NCI-H2196 treated with DMSO at 0.1 percent for 48 hours (cell line): ENCODE data around the gene SRSF12.
"Not testable (repeated sequence)": the region's sequence is repeated elsewhere in the genome, so short reads cannot be mapped to it uniquely, and the experiment has no call there.

Experiments
- DNase-seq: peaks from one replicate; lab custom pipeline; 2025; ENCODE audit not compliant: unreplicated experiment; lab: John Stamatoyannopoulos, UW

The SRSF12 gene

DNA sequence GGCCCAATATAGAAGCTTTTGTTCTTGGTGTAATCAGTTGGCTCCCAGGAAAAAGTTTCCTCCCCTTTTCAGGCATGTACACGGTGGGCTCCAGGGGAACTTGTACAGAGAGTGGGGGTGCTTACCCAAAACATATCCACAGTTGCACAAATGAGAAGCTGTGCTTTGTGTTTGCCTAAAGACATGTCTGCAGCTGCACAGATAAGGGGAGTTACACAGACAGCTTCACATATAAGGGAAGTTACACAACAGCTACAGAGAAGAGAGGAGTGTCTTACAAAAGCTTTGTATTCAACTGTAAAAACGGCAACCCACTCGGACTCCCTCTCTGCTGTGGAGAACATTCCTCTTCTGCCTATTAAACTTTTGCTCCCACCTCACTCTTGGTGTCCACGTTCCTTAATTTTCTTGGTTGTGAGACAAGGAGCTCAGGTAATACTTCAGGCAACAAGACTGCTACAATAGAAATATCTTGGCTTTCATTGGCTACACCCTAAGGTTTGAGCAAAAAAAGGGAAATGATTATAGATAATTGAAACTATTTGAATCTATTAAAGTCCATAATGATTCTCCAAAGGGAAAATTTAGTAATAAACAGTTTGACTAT lies 44.8 kb downstream of the SRSF12 start:
- DNase-seq: no peak

- DNase-seq: no peak
Measured at GRCh38 chr6:89071036-89071435, 46.8 kb downstream of the SRSF12 start.

DNA sequence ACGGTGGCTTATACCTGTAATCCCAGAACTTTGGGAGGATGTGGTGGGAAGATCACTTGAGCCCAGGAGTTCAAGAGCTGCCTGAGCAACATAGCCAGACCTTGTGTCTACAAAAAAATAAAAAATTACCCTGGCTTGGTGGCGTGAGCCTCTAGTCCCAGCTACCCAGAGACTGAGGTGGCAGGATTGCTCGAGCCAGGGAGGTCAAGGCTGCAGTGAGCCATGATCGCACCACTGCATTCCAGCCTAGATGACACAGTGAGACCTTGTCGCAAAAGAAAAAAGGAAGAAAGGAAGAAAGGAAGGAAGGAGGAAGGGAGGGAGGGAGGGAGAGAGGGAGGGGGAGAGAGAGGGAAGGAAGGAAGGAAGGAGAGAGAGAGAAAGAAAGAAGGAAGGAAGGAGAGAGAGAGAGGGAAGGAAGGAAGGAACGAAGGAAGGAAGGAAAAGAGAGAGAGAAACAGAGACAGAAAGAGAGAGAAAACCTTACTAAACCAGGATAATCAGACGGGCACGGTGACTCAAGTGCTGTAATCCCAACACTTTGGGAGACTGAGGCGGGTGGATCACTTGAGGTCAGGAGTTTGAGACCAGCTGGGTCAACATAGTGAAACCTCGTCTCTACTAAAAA lies 48.2 kb downstream of the SRSF12 start:
- DNase-seq: no peak

DNA sequence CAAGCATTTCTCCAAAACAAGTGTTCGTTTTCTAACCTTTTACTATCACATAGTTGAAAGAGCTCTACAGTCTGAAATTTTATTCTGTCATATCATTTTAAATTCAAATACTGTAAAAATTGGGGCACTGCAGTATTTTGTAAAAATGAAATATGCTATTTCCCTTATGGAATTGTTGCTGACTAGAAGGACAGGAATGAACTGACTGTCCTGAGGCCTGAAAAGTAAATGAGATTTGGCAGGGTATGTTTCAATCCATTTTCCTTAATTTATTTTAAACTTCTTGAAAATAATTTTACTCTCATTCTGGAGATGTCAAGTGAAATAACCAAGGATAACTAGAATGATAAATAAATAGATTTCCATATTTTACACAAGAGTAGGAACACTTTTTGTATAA lies 49.2 kb downstream of the SRSF12 start:
- no peak for DNase-seq

GRCh38 chr6:89067796-89068195 lies 50.1 kb downstream of the SRSF12 start:
- no peak for DNase-seq

DNA sequence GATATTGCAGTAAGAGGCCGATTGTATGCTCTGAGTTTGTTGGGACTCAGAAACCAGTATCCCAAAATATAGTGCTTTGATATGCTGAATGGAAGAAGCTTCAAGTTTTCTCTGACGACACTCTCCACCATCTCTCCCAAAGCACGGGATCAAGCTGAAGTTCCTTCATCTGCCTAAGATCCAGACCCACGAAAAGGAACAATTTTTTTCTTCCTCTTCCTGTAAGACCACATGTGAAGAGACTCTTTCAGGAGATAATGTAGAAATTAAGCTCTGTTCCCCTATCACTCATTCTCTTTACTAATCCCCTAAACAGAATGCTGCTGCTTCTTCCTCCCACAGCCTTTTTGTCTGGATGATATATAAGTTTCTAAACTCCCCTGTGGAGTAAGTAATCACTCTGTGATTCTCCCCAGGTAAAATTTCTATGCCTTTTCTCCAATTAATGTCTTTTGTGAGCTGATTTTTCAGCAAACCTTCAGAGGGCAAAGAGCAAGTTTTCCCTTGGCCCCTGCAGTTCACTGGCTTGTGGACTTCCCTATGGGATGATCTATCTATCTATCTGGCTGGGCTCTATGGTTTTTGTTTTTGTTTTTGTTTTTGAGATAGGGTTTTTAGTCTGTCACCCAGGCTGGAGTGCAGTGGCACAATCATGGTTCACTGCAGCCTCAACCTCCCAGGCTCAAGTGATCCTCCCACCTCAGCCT lies 50.8 kb downstream of the SRSF12 start:
- DNase-seq: no peak

DNA sequence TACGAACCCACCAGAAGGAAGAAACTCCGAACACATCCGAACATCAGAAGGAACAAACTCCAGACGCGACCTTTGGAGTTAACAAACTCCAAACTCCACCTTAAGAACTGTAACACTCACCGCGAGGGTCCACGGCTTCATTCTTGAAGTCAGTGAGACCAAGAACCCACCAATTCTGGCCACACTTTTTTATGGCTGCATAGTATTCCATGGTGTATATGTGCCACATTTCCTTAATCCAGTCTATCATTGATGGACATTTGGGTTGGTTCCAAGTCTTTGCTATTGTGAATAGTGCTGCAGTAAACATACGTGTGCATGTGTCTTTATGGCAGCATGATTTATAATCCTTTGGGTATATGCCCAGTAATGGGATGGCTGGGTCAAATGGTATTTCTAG lies 51.8 kb downstream of the SRSF12 start:
- DNase-seq: not testable (repeated sequence)

DNA sequence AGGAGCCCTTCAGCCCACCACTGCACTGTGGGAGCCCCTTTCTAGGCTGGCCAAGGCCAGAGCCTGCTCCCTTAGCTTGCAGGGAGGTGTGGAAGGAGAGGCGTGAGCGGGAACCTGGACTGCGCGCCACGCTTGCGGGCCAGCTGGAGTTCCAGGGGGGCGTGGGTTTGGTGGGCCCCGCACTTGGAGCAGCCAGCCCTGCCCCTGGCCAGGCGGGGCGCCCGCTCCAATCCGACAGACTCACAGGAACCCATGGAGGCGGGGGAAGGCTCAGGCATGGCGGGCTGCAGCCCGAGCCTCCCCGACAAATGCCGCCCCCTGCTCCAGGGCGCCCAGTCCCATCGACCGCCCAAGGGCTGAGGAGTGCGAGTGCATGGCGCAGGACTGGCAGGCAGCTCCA lies 52.9 kb downstream of the SRSF12 start:
- not testable (repeated sequence) for DNase-seq

DNA sequence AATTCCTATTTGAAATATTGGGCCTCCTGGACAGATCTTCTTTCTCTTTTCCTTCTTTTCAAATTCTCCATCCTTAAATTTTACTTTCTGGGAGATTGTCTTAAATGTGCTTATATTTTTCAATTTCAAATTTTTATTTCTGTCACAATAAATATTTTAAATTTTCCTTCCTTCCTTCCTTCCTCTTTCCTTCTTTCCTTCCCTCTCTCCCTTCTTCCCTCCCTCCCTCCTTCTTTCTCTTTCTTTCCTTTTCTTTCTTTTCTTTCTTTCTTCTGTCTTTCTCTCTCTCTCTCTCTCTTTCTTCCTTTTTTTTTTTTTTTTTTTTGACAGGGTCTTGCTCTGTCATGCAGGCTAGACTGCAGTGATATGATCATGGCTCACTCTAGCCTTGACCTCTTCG lies 54.0 kb downstream of the SRSF12 start:
- DNase-seq: no peak

DNA sequence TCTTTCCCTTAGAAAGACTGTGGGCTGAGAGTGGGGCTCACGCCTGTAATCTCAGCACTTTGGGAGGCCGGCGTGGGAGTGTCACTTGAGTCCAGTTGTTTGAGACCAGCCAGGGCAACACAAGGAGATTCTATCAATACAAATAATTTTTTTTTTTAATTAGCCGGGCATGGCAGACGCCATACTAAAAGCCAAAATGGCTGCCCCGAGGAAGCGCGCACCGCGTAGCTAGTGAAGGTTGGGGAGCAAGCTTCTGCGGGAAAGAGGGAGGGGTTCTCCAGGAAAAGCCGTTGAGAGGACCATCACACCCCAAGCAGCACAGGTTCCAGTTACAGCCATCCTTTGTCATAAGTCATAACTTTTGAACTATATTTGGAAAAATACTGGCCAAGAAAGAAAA lies 58.6 kb downstream of the SRSF12 start:
- DNase-seq: no peak

DNA sequence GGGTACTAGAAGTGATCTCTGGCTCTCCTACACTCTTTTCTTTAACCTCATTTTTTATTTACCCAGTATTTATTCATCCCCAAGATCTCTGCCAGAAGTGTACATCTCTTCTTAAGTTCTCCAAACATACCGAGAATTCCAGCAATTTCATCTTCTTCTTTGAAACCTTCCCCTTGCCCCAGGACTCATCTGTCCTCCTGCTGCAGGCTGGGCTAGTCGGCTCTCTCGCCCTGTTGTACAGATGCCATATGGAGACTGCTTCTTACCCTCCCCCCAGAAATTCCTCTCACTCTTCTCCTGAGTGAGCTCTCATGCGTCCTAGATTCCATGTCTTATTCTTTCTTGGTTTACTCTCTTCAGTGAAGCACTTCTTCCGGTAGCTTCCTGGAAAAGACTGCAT lies 59.2 kb downstream of the SRSF12 start:
- no peak for DNase-seq

DNA sequence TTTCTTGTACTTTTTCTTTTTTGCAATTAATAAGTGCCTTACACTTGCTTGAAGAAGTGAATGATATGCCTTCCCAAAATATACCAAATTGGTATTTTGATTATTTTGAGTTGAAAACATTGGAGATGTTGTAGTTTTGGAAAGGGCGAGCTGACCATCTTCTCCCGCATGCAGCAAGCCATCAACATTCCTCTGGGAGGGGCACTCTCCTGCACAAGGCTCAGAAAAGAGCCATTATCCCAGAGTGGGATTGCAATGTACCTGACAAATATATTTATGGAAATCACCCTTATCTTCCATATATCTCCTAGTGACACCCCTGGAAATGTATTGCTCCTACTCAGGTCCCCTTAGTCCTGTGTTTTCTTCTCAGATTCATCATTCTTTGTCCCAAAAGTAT lies 60.1 kb downstream of the SRSF12 start:
- DNase-seq: no peak

DNA sequence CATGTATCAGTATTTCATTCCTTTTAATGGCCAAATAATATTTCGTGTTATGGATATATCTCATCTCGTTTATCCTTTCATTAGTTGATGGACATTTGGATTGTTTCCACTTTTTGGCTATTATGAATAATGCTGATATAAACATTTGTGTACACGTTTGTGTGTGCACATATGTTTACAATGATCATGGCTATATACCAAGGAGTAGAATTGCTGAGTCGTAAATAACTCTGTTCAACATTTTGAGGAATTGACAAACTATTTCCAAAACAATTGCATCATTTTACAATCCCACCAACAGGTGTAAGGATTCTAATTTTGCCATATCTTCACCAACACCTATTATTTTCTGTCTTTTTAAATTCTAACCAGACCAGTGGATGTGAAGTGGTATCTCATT lies 63.7 kb downstream of the SRSF12 start:
- DNase-seq: no peak

GRCh38 chr6:89051676-89052075 lies 66.2 kb downstream of the SRSF12 start:
- DNase-seq: no peak

DNA sequence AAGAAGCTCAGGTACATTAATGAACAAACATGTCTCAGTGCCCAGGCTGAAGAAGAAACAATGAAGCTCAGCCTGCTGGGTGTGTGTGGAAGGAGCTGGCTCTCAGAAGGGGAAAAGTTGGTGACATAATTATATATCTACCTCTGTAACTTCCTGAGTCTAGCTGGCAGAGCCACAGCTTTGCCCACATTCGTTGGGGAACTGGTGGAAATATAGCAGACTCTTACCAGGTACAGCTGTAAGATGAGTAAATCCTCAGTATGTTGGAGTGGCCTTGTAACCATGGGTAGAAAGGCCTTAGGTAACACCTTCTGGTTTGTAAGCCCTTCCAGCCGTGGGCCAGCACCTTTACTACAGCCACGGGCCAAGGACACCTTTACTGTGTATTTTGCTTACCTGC lies 67.2 kb downstream of the SRSF12 start:
- no peak for DNase-seq

DNA sequence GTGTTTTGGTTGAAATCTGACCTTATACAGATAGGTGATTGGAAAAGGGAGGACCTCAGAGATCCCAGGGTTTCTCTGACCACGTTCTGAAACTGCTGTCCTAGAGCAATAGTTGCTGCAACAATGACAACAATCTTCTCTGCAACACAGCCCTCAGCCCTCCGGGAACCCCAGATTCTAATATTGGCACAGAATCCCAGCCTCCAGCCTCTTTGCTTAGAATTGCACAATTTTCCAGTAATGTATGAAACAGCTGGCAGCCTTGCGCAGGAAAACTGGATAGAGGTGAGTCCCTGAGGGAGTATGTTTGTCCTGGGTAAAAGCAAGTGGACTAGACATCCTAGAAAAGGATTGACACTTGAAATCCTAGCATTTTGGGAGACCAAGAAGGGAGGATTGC lies 67.7 kb downstream of the SRSF12 start:
- DNase-seq: no peak

GRCh38 chr6:89048985-89049384 lies 68.9 kb downstream of the SRSF12 start:
- no peak for DNase-seq

DNA sequence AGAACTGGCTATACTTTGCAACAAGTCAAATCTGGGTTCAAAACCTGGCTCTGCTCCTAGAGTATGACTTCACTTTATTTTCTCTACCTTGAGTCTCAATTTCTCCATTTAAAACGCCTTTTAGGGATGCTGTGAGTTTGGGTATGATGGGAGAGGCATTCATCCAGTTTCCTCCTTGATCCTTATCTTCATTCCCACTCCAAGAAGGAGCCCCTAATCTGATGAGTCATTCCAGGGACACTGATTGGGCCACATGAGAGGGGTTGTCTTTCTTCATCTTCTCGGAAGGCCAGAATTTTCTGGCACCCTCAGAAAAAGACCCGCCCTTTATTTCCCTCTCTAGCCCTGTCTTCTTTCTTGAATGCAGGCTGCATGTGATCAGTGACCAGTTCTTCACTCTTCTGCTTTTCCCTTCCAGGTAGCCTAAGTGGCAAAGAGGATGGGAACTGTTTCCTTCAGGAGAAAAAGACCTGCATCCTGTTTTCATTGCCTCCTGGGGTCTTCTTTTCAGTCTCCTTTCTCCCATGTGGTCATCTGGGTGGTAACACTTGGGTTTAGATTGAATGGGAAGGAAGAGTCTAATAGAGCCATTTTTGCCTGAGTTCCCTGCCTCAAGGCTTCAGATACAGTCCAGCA lies 69.5 kb downstream of the SRSF12 start:
- DNase-seq: no peak

DNA sequence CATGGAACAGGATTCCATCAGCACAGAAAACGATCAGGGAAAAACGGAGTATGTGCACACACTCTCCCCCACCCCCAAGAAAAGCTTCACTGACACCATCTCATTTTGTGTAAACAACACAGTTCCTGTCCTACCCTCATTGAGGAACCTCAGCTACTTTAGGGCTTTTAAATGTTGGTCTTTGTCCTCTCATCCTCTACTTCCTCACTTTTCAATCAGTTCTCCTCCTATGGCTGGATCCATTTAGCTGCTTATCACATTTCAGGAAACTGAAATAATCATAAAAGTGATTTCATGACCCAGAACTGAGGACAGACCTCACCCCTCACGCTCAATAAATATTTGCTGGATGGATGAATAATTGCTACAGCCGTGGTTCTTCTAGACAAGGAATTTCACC lies 70.4 kb downstream of the SRSF12 start:
- DNase-seq: no peak
